Measurements from ENCODE around the gene DMRTB1. TPM values are rescaled to one million over a fixed set of nuclear protein-coding genes. Genes with fewer than 3 reads are reported as not detected.

DMRTB1 gene
- total RNA-seq, 1 experiment from 2014 or later = not detected

DNA sequence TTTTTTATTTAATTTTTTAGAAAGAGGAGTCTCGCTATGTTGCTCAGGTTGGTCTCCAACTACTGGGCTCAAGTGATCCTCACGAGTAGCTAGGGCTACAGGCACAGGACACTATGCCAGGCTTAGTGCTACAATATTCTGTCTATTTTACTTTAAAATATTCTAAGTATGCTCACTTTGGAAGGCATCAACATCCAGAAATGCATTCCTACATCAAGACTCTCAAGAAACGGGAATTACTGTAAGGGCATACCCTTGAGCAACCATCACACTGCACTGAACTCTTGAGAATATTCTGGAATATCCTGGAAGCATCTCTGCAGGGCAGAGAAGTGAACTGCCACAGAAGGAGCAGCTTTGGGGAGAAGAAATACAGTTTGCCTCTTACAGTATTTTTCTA lies 565 bp upstream of the DMRTB1 start:
- CTCF ChIA-PET = no interaction called here
- H3K4me1 ChIP-seq (ENCODE audit: insufficient read depth, low read length, poor library complexity, severe bottlenecking) = no peaks in the 10 kb centered on the region
- H3K4me3 ChIP-seq (ENCODE audit: low read depth, low read length, poor library complexity, severe bottlenecking) = no peak overlapping the region
- no peak for DNase-seq (ENCODE audit: low spot score)
- H3K36me3 ChIP-seq (ENCODE audit: insufficient read depth, low read length, poor library complexity, severe bottlenecking) = no peaks in the 10 kb centered on the region
- TF ChIP-seq, protein P1, sequence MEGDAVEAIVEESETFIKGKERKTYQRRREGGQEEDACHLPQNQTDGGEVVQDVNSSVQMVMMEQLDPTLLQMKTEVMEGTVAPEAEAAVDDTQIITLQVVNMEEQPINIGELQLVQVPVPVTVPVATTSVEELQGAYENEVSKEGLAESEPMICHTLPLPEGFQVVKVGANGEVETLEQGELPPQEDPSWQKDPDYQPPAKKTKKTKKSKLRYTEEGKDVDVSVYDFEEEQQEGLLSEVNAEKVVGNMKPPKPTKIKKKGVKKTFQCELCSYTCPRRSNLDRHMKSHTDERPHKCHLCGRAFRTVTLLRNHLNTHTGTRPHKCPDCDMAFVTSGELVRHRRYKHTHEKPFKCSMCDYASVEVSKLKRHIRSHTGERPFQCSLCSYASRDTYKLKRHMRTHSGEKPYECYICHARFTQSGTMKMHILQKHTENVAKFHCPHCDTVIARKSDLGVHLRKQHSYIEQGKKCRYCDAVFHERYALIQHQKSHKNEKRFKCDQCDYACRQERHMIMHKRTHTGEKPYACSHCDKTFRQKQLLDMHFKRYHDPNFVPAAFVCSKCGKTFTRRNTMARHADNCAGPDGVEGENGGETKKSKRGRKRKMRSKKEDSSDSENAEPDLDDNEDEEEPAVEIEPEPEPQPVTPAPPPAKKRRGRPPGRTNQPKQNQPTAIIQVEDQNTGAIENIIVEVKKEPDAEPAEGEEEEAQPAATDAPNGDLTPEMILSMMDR (conservative IDR thresholded peaks at IDR 0.05; ENCODE audit: low read depth, low read length) = no peak
- TF ChIP-seq EZH2 (IDR thresholded peaks at IDR 0.05; ENCODE audit: borderline replicate concordance, low read depth, low read length, poor library complexity, severe bottlenecking) = no peak
- BruUV-seq (replicated peaks) = no TSS peak
- no peaks in the 10 kb centered on the region for H3K27me3 ChIP-seq (replicated peaks; ENCODE audit: insufficient read depth, low read depth, low read length, poor library complexity)
- intact Hi-C loops (cut with micrococcal nuclease; ENCODE audit: unreplicated experiment) = no loop called here
- H3K27ac ChIP-seq (ENCODE audit: low read depth, low read length, poor library complexity, severe bottlenecking) = no peak overlapping the region
- POLR2A ChIA-PET (ENCODE audit: low non-redundant PET) = no interaction called here
- no peaks in the 10 kb centered on the region for H3K9me3 ChIP-seq (ENCODE audit: low read depth, low read length, poor library complexity, severe bottlenecking)

DNA sequence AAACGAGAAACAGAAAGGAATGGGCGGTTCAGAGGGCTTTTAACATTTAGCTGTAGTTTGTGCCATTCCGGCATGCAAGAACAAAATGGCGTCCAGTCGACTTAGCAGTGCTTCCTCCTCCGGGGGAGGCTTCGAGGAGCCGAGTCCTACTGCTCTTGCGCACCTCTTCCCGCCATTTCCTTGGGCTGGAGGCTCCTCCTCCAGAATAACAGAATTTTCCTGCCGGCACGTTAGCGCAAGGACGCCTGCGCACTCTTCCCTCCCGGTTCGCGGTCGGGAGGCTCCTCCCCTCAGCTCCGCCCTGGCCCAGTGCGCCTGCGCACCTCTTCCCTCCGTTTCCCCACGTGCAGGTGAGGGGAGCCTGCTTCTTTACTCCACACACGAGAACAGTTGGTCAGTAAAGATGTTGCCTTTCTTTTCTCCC lies 1.0 kb downstream of the DMRTB1 start:
- ChIA-PET POLR2A (ENCODE audit: low non-redundant PET) (no interaction called here), CTCF (no interaction called here)
- Histone ChIP-seq H3K27ac (ENCODE audit: low read depth, low read length, poor library complexity, severe bottlenecking) (no peak overlapping the region), H3K4me1 (ENCODE audit: insufficient read depth, low read length, poor library complexity, severe bottlenecking) (no peaks in the 10 kb centered on the region), H3K4me3 (ENCODE audit: low read depth, low read length, poor library complexity, severe bottlenecking) (no peak overlapping the region), H3K36me3 (ENCODE audit: insufficient read depth, low read length, poor library complexity, severe bottlenecking) (no peaks in the 10 kb centered on the region), H3K9me3 (ENCODE audit: low read depth, low read length, poor library complexity, severe bottlenecking) (no peaks in the 10 kb centered on the region), H3K27me3 (replicated peaks; ENCODE audit: insufficient read depth, low read depth, low read length, poor library complexity) (no peaks in the 10 kb centered on the region)
- no peak for DNase-seq (ENCODE audit: low spot score)
- intact Hi-C loops (cut with micrococcal nuclease; ENCODE audit: unreplicated experiment) = no loop called here
- TF ChIP-seq, protein P1 (conservative IDR thresholded peaks at IDR 0.05; ENCODE audit: low read depth, low read length) = no peak
- no peak for TF ChIP-seq EZH2 (IDR thresholded peaks at IDR 0.05; ENCODE audit: borderline replicate concordance, low read depth, low read length, poor library complexity, severe bottlenecking)
- BruUV-seq (replicated peaks) = no TSS peak

DNA sequence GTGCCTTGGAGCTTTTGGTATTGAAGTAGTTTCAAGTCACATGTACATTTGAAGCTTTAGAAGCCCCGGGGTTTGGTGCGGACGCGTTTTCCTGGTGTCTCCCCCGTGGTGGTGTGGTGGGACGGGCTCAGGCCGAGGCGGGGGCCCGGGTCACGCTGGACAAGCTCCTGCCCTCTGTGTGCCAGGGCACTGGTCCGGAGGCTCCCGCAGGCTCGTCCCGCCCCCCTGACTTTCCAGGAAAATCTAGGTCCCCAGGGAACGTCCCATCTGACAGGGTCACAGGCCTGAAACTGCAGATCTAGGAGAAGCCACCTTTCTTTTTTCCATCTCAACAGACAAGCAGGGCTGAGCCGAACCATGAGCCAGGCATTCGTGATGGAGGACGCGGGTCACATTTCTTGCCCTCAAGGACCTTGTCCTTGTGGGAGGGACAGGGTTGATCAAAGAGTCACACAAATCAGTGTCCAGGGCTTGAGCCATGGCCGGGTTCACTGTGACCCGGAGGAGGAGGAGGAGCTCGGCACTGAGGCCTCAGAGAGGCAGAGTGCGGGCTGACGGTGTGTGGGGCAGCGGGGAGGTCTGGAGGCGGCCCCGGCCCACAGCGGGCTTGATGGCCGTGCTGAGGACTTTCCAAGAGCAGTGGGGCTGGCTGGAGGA lies 1.6 kb downstream of the DMRTB1 start:
- no peaks in the 10 kb centered on the region for H3K4me1 ChIP-seq (ENCODE audit: insufficient read depth, low read length, poor library complexity, severe bottlenecking)
- H3K36me3 ChIP-seq (ENCODE audit: insufficient read depth, low read length, poor library complexity, severe bottlenecking) = no peaks in the 10 kb centered on the region
- no peaks in the 10 kb centered on the region for H3K9me3 ChIP-seq (ENCODE audit: low read depth, low read length, poor library complexity, severe bottlenecking)
- CTCF ChIA-PET = no interaction called here
- no peak for TF ChIP-seq EZH2 (IDR thresholded peaks at IDR 0.05; ENCODE audit: borderline replicate concordance, low read depth, low read length, poor library complexity, severe bottlenecking)
- TF ChIP-seq, protein P1 (conservative IDR thresholded peaks at IDR 0.05; ENCODE audit: low read depth, low read length) = no peak
- DNase-seq (ENCODE audit: low spot score) = no peak
- H3K27ac ChIP-seq (ENCODE audit: low read depth, low read length, poor library complexity, severe bottlenecking) = no peak overlapping the region
- H3K27me3 ChIP-seq (replicated peaks; ENCODE audit: insufficient read depth, low read depth, low read length, poor library complexity) = no peaks in the 10 kb centered on the region
- POLR2A ChIA-PET (ENCODE audit: low non-redundant PET) = no interaction called here
- H3K4me3 ChIP-seq (ENCODE audit: low read depth, low read length, poor library complexity, severe bottlenecking) = no peak overlapping the region
- intact Hi-C loops (cut with micrococcal nuclease; ENCODE audit: unreplicated experiment) = no loop called here
- BruUV-seq (replicated peaks) = no TSS peak
